HG03025 (cell line): ENCODE results near the gene PRMT2.

ENCODE experiments used
- ATAC-seq: cut with Tn5 transposase; IDR thresholded peaks from one replicate; pipeline ENCODE4 v1.9.1; 2021; ENCODE audit warnings: mild to moderate bottlenecking, moderate library complexity; ENCODE audit not compliant: unreplicated experiment, low FRiP score

The PRMT2 gene

GRCh38 chr21:46635324-46636180, at the start of gene PRMT2:
PRMT2 (plus strand) TSS chr21:46635674; CDS start chr21:46636952, 1,278 bp downstream.
- peak; percentile 90 for ATAC-seq

GRCh38 chr21:46594276-46594675, 41.2 kb upstream of the PRMT2 start:
- ATAC-seq = no peak

- ATAC-seq = no peak
Observed at GRCh38 chr21:46596201-46596600, 39.3 kb upstream of the PRMT2 start.

GRCh38 chr21:46597031-46597430, 38.4 kb upstream of the PRMT2 start:
- ATAC-seq = no peak

GRCh38 chr21:46597896-46598343, 37.6 kb upstream of the PRMT2 start:
- no peak for ATAC-seq

DNA sequence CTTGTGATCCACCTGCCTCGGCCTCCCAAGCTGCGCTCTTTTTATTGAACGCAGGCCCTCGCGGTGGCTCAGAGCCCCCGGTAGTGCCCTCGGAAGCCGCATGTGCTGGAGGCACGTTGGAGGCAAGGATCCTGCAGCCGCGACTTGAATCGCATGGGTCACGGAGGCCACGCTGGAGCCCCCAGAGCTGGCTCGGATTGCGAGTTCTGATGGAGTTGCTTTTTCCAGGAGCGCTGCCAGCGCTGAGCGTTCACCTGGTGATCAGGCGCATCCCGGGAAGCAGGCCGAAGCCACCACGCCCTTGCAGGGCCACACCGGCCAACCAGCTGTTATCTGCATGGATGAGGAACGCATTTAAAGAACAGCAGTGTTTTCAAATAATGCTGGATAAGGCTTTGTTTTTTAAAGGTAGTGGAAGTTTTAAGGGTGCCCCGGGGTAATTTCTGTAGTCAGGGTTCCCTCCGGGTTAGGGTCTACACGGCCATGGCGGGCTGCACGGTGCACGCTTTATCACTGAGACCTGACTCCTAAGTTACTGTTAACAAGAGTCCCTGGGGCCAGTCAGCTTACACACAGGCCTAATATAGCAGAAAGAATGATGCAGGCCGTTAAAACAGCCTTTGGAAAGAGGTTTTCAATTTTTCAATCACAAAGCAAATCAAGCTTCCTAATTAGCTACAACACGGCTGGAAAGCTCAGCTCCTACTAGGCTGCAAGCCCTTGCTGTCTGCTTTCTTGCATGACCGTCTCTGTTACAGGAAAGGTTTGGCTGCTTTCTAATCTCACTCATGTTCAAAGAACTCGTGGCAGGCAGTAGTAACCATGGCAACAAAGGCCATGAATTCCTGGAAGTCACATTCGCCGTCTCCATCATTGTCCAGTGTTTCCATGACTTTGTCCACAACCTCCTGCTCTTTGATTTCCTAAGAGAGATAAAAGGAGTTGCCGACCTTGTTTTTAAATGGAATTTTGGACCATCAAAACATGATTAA, 36.6 kb upstream of the PRMT2 start:
- ATAC-seq = no peak

- no peak for ATAC-seq
Observed at GRCh38 chr21:46600305-46600704, 35.2 kb upstream of the PRMT2 start.

GRCh38 chr21:46600978-46601377, 34.5 kb upstream of the PRMT2 start:
- ATAC-seq = no peak

DNA sequence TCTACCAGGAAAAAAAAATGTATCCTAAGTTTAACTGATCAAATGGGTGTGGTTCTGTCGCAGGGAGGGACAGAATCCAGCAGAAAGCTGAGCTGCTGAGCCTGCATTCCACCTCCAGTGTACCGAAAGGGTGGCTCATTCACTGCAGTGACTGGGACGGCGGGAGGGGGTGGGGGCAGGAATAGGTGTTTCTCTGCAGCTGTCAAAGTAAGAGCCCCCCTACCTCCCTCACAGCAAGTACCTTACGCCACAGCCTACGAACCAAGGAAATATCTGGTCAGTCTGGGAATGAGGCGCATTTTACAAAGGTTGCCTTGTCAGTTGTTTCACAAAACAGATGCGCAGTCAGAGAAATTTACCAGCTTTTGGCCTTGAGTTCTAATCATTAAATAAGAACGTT, 32.2 kb upstream of the PRMT2 start:
- ATAC-seq = no peak

DNA sequence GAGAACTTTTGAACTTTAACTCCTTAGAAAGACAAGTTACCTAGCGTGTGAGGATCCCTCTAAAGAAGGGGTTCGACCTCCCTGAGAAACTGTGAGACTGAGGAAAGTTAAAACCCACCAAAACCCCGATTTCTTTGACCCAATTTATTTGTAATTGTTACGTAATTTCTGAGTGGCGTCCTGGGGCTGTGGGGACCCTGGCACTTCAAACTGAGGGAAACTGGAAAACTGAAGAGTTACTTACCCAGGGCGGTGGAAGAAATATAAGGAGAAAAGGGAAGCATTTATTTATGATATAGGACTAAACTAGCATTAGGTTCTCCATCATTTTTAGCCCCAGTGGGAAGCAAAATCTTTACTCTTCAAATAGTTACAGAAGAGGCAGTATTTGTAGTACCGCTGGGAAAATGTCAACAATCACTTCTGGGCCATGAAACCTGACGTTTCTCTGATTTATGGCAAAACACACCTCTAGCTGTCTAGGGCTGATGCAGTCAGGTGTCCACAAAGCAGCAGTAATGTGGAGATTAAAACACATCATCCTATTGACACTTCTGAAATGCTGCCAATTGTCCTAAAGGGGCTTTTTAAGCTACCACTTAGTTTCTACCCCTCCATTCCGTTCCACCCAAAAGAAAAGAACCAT, 31.0 kb upstream of the PRMT2 start:
- no peak for ATAC-seq

DNA sequence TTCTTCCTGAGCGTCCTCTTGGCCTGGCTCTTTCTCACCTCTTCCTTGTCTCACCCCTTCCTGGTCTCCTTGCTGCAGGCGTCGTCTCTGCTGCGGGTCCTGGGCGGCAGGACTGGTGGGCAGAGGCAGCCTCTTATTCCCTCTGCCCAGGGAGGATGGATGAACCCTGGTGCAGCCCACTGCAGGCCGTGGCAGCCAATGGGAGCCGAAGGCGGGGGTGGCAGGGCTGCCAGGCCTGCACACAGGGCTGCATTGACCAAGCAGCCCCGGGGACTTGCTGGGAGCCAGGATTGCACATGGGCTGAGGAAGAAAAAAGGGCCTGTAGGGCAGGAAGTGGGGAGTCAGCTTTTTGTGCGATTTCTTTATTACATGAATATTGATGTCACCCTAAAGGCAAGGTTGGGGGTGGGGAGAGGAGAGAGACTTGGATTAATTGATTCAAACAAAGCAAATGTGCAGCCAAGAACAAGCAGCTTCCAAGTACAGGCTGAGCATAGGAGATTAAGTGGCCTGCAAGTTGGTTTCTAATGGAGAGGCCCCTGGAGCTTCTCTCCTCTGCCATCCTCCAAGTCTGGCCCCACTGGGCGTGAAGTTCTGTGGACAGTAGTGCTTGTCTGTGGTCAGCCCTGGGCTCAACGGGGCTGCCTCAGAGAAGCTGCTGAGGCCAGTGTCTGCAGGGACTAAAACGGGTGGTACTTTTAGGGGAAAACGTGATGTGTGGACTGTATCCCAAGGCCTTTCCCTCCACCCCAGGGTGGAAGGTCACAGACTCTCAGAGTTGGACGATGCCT, 30.3 kb upstream of the PRMT2 start, which contains the start of gene S100B:
TSS of gene S100B (minus strand) at position 108 of the 792 bp plus-strand sequence. CDS start 2,667 bp downstream, outside the sequence.
- no peak for ATAC-seq

- ATAC-seq = no peak
Observed at GRCh38 chr21:46605767-46606426, 29.6 kb upstream of the PRMT2 start.

DNA sequence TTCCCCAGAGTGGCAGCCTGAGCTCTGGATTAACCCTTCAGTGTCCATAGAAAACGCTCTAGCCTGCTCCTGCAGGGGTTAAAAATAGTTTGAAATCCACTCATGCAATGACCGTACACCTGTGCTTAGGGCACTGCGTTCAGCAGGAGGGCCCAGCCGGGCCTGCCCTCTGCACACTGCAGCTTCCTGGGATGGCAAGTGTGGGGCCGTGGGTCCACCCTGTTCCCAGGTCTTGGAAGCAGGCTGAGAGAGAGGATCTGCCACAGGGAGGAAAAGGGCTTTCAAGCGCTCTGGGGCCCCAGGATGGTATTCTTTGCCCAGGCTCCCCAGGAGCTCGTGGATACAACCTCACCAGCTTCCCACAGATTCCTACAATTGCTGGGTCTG, 29.1 kb upstream of the PRMT2 start:
- no peak for ATAC-seq

DNA sequence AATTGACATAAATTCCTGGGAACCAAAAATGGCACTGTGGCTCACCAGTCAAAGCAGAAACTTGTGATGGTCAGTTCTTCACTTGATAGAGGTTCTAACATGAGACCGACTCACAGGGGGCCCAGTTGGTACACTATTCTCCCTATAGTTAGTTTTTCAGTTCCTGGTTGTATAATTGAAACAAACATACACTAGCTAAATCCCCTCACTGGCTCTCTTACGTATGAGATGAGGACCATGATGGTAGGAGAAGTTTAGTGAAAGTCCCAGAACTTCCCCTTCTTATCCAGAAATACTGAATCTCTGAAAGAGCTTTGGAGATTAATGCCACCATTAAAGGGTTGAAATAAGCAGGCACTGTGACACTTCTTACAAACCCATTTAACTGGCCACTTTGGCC, 27.8 kb upstream of the PRMT2 start:
- no peak for ATAC-seq

- ATAC-seq = no peak
Observed at GRCh38 chr21:46608672-46609111, 26.8 kb upstream of the PRMT2 start.

GRCh38 chr21:46610018-46610701, 25.3 kb upstream of the PRMT2 start:
- ATAC-seq = no peak

DNA sequence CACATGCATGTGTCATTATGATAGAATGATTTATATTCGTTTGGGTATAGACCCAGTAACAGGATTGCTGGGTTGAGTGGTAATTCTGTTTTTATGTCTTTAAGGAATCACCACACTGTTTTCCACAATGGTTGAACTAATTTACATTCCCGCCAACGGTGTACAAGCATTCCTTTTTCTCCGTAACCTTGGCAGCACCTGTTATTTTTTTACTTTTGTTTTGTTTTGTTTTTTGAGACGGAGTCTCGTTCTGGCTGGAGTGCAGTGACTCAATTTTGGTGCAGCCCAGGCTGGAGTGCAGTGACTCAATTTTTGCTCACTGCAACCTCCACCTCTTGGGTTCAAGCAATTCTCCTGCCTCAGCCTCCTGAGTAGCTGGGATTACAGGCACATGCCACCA, 22.1 kb upstream of the PRMT2 start:
- no peak for ATAC-seq

GRCh38 chr21:46616050-46616449, 19.4 kb upstream of the PRMT2 start:
- ATAC-seq = no peak

DNA sequence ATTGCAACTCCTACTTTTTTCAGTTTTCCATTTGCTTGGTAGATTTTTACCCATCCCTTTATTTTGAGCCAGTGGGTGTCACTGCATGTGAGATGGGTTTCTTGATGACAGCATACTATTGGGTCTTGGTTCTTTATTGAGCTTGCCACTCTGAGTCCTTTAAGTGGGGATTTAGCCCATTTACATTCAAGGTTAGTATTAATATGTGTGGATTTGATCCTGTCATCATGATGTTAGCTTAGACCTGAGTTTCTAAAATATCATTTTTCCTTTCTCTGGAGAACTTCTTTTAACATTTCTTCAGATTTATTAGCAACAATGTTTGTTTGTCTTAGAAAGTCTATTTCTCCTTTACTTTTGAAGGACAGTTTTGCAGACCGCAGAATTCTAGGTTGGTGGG, 18.8 kb upstream of the PRMT2 start:
- no peak for ATAC-seq
